GM21723 (cell line): Measurements from ENCODE around the gene TMEM212.

ENCODE experiments used
- ATAC-seq: cut with Tn5 transposase; IDR thresholded peaks from one replicate; pipeline ENCODE4 v1.9.1; 2021; ENCODE audit warnings: mild to moderate bottlenecking, moderate library complexity; ENCODE audit not compliant: unreplicated experiment

The TMEM212 gene

GRCh38 chr3:171842864-171843518, at the start of gene TMEM212:
Gene TMEM212, plus strand, starts transcription at chr3:171843349. Its CDS starts 35 bp downstream, at chr3:171843384.
- no peak for ATAC-seq

DNA sequence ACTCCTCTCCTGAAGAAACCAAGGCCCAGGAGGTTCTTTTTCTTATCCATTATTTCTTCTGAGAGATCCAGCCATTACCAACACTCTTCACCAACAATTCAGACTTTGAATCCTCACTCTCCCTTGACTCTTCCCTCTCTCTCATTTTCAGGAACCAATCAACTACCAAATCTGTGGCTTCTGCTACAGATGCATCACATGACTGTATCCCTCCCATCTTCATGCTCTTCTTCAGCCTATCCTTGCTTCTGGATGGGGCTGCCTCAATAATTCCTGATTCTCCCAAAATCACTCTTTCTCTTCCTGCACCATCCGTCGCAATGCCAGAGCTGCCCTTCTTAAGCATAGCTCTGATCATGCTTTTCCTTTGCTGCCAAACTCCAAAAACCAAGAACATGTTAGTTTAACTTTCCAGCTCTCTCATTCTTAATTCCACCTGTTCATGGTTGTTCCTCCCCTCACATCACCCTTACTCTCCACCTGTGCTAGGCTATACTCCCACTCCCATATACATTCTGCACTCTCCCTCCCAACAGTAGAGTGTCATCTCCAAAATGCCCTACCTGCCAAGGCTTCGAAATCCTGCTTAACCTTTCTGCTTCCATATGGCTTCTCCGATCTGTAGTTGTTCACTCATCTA, 46.4 kb upstream of the TMEM212 start:
- ATAC-seq = no peak

GRCh38 chr3:171797265-171797679, 45.9 kb upstream of the TMEM212 start:
- peak; percentile 46 for ATAC-seq

DNA sequence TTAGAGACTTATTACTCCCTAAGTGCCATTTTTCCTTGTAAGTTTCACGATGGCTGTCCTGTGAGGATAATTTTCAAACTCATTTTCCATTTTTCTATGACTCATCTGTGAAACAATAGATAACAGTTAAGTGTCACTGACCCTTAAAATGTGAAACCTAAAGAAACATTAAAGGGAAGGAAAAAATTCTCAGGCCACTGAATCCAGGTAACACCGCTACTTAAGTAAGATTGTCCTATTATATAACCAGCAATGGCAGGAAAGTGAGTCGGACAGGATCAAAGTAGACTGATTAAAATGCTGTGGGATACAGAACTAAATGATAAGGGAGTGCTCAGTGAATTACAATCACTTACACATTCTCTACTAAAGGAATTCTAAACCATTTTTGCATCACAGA, 45.3 kb upstream of the TMEM212 start:
- no peak for ATAC-seq

DNA sequence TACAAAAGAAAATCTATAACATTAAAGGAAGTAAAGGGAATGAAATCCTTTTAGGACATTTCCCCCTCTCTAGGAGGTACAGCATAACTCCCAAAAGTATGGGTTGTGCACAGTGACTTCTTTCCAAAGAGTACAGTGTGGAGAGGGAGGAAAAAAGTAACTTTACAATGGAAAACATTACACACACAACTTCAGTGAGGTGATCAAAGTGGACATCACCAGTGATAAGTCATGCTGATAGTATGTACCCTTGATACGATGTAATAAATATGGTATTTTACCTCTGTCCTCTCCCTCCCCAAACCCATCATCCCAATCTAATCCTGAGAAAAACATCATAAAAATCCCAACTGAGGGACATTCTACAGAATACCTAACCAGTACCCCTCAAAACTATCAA, 43.6 kb upstream of the TMEM212 start:
- ATAC-seq = no peak

DNA sequence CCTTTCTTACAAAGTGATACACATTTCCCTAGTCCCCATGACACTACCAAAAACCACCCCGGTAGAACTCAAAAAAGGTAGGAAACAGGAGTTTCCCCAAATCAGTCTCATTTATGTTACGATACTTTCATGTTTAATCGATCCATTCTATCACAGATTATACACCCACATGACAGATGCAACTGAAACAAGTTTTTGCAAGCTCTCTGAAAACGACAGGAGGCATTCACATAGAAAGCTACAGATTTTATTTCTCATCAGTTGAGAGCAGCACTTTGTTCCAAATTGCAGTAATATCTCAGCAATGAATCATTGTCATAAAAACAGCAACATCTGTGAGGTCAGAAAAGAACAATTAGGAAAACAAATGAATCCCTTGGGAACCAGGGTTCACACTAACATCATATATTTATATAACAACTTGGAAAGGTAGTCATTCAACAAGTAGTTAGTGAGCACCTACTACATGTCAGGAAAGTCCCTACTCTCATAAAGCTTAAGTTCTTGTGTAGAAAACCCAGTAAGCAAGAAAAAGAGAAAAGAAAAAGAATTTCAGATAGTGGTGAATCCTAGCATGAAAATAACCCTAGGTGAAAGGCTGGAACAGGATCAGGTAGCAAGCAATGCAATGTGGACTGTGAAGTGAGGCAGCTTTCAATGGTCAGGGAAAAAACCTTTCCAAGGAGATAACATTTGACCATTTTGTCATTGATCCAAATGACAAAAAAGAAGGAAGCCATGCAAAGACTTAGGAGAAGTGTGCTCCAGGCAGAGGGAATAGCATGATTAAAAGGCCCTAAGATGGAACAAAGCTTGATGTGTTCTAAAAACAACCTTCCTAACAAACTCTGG, 41.2 kb upstream of the TMEM212 start:
- ATAC-seq = no peak

- no peak for ATAC-seq
Measured at GRCh38 chr3:171802590-171802956, 40.6 kb upstream of the TMEM212 start.

DNA sequence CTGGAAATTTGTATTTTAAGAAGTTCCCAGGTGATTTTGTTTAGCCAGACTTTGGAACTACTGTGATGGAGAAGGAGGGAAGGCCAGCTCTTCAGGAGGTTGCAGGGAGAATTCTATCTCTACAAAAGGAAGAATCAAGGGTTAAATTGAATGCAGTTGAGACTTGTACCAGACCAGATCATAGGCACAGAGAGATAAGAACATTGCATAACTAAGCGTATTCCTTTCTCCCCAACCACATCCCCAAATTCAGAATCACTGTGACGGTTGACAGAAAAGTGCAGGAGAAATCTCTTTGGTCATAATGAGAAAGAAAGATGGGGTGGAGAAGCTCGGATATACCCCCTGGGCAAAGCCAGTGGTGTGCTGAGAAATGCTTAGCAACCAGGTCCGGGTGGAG, 40.1 kb upstream of the TMEM212 start:
- ATAC-seq = no peak

- ATAC-seq = no peak
Measured at GRCh38 chr3:171804618-171805389, 38.3 kb upstream of the TMEM212 start.

DNA sequence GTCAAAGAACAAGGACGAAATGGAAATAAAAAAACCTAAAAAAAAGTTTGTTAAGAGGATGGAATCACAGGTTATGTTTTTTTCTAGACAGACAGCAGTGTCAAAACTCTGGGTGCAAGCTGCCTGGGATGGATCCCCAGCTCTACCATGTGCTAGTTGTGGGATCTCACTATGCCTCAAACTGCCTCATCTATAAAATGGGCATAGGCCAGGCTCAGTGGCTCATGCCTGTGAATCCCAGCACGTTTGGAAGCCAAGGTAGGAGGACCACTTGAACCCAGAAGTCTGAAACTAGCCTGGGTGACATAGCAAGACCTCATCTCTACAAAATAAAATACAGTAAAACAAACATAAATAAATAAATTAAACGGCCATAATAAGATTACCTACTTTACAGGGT, 37.5 kb upstream of the TMEM212 start:
- no peak for ATAC-seq

DNA sequence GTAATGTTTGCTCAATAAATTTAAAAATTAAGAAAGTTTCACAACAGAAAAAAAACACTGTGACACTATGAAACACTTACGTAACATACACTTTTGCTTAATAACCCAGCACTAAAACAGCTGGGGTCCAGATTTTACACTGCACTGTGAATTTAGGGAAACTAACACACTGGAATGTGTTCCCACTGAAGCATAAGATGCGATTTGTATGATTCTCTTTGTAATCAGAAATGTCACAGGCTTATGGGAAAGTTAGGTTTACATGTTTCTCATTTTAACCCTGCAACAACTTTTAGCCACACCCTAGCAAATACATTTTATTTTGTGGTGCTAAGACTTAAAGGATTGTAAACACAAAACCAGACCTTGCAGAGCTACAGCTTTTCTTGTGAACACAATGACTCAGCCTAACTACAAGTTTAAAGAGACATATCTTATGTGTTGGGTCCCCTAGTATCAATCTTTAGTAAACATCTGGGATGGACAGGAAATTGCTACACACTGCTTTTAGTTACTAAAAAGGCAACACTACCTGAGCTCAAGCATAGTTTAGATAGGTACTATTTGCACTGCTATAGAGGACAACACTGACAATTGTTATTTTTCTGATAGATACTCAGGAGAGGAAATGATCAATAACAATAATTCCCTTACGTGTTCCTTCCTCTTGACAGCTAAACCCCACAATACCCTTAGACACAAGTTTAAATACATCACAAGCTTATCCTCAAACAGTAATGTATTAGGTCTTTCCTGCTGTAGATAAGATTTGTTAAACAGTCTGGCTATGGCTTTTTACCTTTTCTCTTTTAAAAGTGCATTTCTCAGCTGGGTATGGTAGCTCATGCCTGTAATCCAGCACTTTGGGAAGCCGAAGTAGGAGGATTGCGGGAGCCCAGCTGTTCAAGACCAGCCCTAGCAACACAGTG, 36.7 kb upstream of the TMEM212 start:
- no peak for ATAC-seq

GRCh38 chr3:171807129-171807675, 35.9 kb upstream of the TMEM212 start:
- no peak for ATAC-seq

DNA sequence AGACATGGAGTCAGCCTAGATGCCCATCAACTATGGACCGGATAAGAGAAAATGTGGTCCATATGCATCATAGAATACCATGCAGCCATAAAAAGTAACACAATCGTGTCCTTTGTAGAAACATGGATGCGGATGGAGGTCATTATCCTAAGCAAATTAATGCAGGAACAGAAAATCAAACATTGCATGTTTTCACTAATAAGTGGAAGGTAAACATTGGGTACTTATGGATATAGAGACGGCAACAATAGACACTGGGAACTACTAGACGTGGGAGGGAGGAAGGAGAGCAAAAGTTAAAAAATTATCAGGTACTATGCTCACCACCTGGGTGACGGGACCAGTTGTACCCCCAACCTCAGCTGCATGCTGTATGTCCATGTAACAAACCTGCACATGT, 35.3 kb upstream of the TMEM212 start:
- no peak for ATAC-seq

DNA sequence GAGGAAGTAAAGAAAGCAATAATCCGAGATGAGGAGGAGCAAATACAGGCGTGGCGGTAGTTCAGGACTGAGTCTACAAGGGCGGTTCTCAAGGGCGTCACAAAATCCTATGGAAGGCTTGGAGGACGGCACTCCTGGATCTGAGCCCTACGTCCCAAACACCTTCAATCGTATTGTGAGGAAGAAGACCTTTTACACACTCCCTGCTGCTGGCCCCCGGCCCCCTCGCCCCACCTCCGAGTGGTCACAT, 33.6 kb upstream of the TMEM212 start:
- ATAC-seq = peak; percentile 47

DNA sequence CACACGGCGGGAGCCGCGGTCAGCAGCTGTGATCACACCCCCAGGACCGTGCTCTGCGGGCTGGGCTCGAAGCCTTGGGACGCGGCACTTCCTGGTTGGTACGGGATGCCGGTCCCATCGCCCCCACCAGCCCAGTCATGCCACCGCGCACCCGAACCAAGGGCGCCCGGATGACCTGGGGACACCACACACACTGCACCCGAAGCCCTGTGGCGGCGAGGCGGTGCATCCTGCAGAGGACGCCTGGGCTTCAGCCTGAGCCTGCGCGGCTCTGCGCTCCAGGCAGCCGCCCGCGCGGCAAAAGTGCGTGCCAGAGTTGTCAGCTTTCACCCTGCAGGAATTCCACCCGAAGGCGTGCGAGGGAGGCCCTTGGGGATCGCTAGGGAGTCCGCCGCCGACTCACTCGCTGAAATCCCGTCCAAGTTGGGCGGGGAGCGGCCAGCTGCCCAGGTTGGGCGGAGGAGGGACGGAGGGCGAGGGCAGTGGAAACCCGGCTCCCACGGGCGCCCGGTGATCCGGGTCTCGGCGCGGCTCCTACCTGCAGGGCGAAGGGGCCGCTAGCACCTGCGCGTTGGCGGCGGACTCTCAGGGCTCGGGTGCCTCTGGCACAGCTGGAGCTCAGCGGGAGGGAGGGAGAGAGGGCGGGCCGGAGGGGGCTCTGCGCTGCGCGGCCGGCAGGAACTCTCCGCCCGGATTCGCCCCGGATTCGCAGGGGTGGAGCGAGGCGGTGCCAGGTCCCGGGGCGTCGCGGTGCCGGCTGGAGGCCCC, 33.1 kb upstream of the TMEM212 start, which contains the start of gene PLD1:
Gene PLD1, minus strand, starts transcription at position 623 of the 768 bp plus-strand sequence. CDS start 72,432 bp downstream, outside the sequence.
- ATAC-seq = peak; percentile 63

- ATAC-seq = no peak
Measured at GRCh38 chr3:171810629-171811294, 32.4 kb upstream of the TMEM212 start.

GRCh38 chr3:171811295-171811912, 31.7 kb upstream of the TMEM212 start:
- no peak for ATAC-seq

DNA sequence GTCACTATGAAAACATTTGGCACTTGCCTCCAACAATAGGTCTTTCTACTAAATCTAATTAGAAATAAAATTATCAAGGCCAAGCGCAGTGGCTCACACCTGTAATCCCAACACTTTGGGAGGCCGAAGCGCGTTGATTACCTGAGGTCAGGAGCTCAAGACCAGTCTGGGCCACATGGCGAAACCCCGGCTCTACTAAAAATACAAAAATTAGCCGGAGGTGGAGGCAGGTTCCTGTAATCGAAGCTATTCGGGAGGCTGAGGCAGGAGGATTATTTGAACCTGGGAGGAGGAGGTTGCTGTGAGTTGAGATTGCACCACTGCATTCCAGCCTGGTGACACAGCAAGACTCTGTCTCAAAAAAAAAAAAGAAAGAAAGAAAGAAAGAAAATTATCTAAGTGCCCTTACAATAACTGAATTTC, 31.2 kb upstream of the TMEM212 start:
- ATAC-seq = no peak
